OCI-LY3 (cell line): Measurements from ENCODE around the gene KLF3.

Source experiments
- H2AFZ ChIP-seq: fragments of 200-600, 300-600 bp; shearing (Covaris generic); 2 replicates; pipeline ENCODE4 v1.6.0; 2014; ENCODE audit warnings: antibody characterized with exemption, low read depth, low read length
- H3K27ac ChIP-seq: fragments of 200-600, 300-600 bp; sonication (generic); 2 replicates; pipeline ENCODE4 v1.5.1; 2014; ENCODE audit warnings: mild to moderate bottlenecking, low read length, moderate library complexity, mixed read lengths
- H3K27me3 ChIP-seq: fragments of 200-600, 300-600 bp; sonication (generic); 2 replicates; pipeline ENCODE4 v1.6.1; 2014; ENCODE audit warnings: low read depth, low read length, mixed read lengths
- H3K36me3 ChIP-seq: fragments of 200-600, 300-600 bp; sonication (generic); replicated peaks from 2 replicates; pipeline ENCODE3; 2014; ENCODE audit warnings: low read depth, low read length, mixed read lengths
- H3K4me1 ChIP-seq: fragments of 300-600, 200-600 bp; sonication (generic); 2 replicates; pipeline ENCODE4 v1.6.1; 2014; ENCODE audit warnings: low read length, mixed read lengths
- H3K4me2 ChIP-seq: fragments of 200-600, 300-600 bp; sonication (generic); 2 replicates; pipeline ENCODE4 v1.6.1; 2014; ENCODE audit warnings: low read length, mixed read lengths
- H3K4me3 ChIP-seq: fragments of 300-600, 200-600 bp; sonication (generic); 2 replicates; pipeline ENCODE4 v1.5.1; 2014; ENCODE audit warnings: antibody characterized with exemption, mild to moderate bottlenecking, low read length, moderate library complexity
- H3K79me2 ChIP-seq: fragments of 300-600, 200-600 bp; shearing (Covaris generic); 2 replicates; pipeline ENCODE4 v1.6.1; 2014; ENCODE audit warnings: mild to moderate bottlenecking, low read length, mixed read lengths
- H3K9ac ChIP-seq: fragments of 300-600, 200-600 bp; shearing (Covaris generic); 2 replicates; pipeline ENCODE4 v1.6.0; 2014; ENCODE audit warnings: mild to moderate bottlenecking, low read length, moderate library complexity
- H3K9me3 ChIP-seq: fragments of 200-600, 300-600 bp; shearing (Covaris generic); 2 replicates; pipeline ENCODE4 v1.6.1; 2014; ENCODE audit warnings: low read length, mixed read lengths; ENCODE audit not compliant: insufficient read depth
- H4K20me1 ChIP-seq: fragments of 200-600, 300-600 bp; sonication (generic); 2 replicates; pipeline ENCODE4 v1.6.1; 2016; ENCODE audit warnings: low read length, mixed read lengths; ENCODE audit not compliant: insufficient read depth
- EZH2phosphoT487 ChIP-seq: fragments of 200-600 bp; shearing (Covaris generic); IDR thresholded peaks from 2 replicates; pipeline ENCODE4 v1.6.1; 2018; ENCODE audit warnings: antibody characterized with exemption, mixed run types, low read depth
- TF ChIP-seq, protein P1 (sequence below): fragments of 200-600, 300-600 bp; sonication (generic); IDR thresholded peaks from 2 replicates; pipeline ENCODE4 v1.5.1; 2014; ENCODE audit warnings: antibody characterized with exemption, low read length, low read depth

The KLF3 gene

DNA sequence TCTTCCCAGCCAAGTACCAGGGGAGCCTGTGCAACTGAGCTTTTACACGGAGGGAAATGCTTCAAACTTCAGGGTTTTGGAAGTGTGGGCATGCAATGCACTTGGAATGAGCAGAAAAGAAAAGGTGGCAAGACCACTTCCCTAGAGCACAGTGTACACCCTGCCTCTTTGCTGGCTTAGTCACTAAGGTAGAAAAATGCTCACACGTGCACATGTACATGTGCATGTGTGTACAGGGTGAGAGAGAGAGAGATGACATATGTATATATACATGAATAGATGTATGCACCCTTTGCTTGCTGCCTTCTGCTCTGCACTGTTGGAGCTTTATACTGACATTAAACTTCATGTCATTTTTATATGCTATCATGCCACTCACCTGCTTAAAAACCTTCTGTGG, 7.9 kb upstream of the KLF3 start:
- TF ChIP-seq, protein P1, sequence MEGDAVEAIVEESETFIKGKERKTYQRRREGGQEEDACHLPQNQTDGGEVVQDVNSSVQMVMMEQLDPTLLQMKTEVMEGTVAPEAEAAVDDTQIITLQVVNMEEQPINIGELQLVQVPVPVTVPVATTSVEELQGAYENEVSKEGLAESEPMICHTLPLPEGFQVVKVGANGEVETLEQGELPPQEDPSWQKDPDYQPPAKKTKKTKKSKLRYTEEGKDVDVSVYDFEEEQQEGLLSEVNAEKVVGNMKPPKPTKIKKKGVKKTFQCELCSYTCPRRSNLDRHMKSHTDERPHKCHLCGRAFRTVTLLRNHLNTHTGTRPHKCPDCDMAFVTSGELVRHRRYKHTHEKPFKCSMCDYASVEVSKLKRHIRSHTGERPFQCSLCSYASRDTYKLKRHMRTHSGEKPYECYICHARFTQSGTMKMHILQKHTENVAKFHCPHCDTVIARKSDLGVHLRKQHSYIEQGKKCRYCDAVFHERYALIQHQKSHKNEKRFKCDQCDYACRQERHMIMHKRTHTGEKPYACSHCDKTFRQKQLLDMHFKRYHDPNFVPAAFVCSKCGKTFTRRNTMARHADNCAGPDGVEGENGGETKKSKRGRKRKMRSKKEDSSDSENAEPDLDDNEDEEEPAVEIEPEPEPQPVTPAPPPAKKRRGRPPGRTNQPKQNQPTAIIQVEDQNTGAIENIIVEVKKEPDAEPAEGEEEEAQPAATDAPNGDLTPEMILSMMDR: no peak
- no peak for TF ChIP-seq EZH2phosphoT487
- H3K27ac ChIP-seq: no peak overlapping the region
- no peaks in the 10 kb centered on the region for H3K4me1 ChIP-seq
- no peaks in the 10 kb centered on the region for H3K9me3 ChIP-seq
- no peak overlapping the region for H3K4me2 ChIP-seq
- H3K79me2 ChIP-seq: no peaks in the 10 kb centered on the region
- peaks cover 55% of the 10 kb centered on the region for H3K27me3 ChIP-seq
- H2AFZ ChIP-seq: no peak overlapping the region
- no peaks in the 10 kb centered on the region for H3K36me3 ChIP-seq
- no peaks in the 10 kb centered on the region for H4K20me1 ChIP-seq
- no peak overlapping the region for H3K4me3 ChIP-seq
- H3K9ac ChIP-seq: no peak overlapping the region

DNA sequence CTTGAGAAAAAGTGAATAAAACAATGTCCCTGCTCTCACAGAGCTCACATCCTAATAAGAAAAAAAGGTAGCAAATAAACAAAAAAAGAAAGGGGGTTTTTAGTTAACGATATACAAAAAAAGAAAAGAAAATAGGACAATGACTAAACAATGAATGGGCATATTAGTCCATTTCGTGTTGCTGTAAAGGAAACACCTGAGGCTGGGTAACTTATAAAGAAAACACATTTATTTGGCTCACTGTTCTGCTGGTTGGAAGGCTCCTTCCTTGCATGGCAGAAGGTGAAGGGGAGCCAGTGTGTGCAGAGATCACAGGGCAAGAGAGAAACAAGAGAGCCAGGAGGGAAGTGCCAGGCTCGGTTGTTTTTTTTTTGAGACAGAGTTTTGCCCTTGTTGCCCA, 4.7 kb upstream of the KLF3 start:
- Histone ChIP-seq H3K79me2 (no peaks in the 10 kb centered on the region), H2AFZ (no peak overlapping the region), H3K4me1 (peaks cover 3% of the 10 kb centered on the region; the same call in 1 of the 2 replicates), H4K20me1 (no peaks in the 10 kb centered on the region), H3K9me3 (no peaks in the 10 kb centered on the region), H3K27ac (no peak overlapping the region), H3K36me3 (no peaks in the 10 kb centered on the region), H3K4me2 (no peak overlapping the region), H3K9ac (no peak overlapping the region), H3K4me3 (no peak overlapping the region), H3K27me3 (peaks cover 62% of the 10 kb centered on the region)
- TF ChIP-seq, protein P1: no peak
- no peak for TF ChIP-seq EZH2phosphoT487

DNA sequence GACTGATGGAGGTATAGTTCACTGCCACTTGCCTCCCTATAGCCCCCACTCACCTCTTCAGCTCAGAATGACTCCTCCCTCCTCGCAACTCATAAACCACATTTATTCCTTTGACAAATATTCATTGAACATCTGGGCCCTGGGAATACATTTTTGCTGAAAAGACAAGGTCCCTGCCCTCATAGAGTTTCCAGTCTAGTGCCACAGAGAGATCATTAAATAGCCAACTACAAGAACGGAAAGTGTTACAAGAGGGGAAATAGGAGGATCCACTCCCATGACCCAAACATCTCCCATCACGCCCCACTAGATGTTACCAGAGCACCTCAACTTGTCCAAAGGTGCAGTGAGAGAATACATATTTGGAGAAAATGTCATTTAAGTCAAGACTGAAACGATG, 3.2 kb upstream of the KLF3 start:
- no peaks in the 10 kb centered on the region for H4K20me1 ChIP-seq
- H3K9me3 ChIP-seq: no peaks in the 10 kb centered on the region
- H3K36me3 ChIP-seq: no peaks in the 10 kb centered on the region
- no peak overlapping the region for H3K4me3 ChIP-seq
- no peak overlapping the region for H3K9ac ChIP-seq
- no peak overlapping the region for H2AFZ ChIP-seq
- TF ChIP-seq EZH2phosphoT487: no peak
- TF ChIP-seq, protein P1: no peak
- no peaks in the 10 kb centered on the region for H3K79me2 ChIP-seq
- H3K27ac ChIP-seq: no peak overlapping the region
- H3K4me1 ChIP-seq: peaks cover 3% of the 10 kb centered on the region; the same call in 1 of the 2 replicates
- peaks cover 68% of the 10 kb centered on the region for H3K27me3 ChIP-seq
- H3K4me2 ChIP-seq: no peak overlapping the region

DNA sequence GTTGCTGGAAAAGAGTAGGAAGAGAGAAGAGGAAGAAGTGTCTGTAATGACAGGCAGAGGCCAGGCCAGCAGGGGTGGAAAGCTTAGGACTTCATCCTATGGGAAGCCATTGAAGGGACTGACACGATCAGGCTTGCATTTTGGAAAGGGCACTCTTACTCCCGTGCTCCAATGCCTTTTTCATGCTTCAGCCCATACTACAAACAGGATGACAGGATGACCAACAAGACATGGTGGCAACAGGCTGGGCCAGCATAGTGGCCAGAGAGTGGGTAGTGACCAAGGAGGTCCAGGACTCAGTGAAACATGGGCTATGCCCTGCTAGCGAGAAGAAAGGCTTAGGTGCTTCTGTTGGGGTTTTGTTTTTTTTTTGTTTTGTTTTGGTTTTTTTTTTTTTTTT, 2.6 kb upstream of the KLF3 start:
- Histone ChIP-seq H2AFZ (no peak overlapping the region), H3K9ac (no peak overlapping the region), H3K27me3 (peaks cover 68% of the 10 kb centered on the region), H3K4me3 (no peak overlapping the region), H3K4me2 (no peak overlapping the region), H3K9me3 (no peaks in the 10 kb centered on the region), H3K27ac (no peak overlapping the region), H4K20me1 (no peaks in the 10 kb centered on the region), H3K36me3 (no peaks in the 10 kb centered on the region), H3K79me2 (no peaks in the 10 kb centered on the region), H3K4me1 (peaks cover 3% of the 10 kb centered on the region; the same call in 1 of the 2 replicates)
- no peak for TF ChIP-seq EZH2phosphoT487
- TF ChIP-seq, protein P1: no peak
